ENCODE data around the gene TCP11L1.
"Not testable (repeated sequence)": the region's sequence is repeated elsewhere in the genome, so short reads cannot be mapped to it uniquely, and the experiment has no call there.

TCP11L1 gene

GRCh38 chr11:33028537-33028914 lies 10.8 kb upstream of the TCP11L1 start:
- no peak overlapping the region for H2AFZ ChIP-seq (ENCODE audit: low read length, unreplicated experiment)
- no peaks in the 10 kb centered on the region for H3K27me3 ChIP-seq (ENCODE audit: insufficient read depth, low read length)
- H3K27ac ChIP-seq (ENCODE audit: low read depth, low read length), result no peak overlapping the region
- 0 out of 2 replicates have a peak, but pooled peaks cover 11% of the 10 kb centered on the region for H3K36me3 ChIP-seq (ENCODE audit: insufficient read depth, low read length)
- peaks cover 20% of the 10 kb centered on the region for H3K4me1 ChIP-seq (ENCODE audit: control insufficient read depth, insufficient read depth, low read length, unreplicated experiment)
- H3K4me3 ChIP-seq (ENCODE audit: low read depth, low read length), result no peak overlapping the region
- no peaks in the 10 kb centered on the region for H3K79me2 ChIP-seq (ENCODE audit: control insufficient read depth, insufficient read depth, low read length, unreplicated experiment)

GRCh38 chr11:33029218-33029617 lies 10.2 kb upstream of the TCP11L1 start:
- not testable (repeated sequence) for H3K27ac ChIP-seq (ENCODE audit: low read depth, low read length); H3K27me3 ChIP-seq (ENCODE audit: insufficient read depth, low read length); H3K4me3 ChIP-seq (ENCODE audit: low read depth, low read length); H2AFZ ChIP-seq (ENCODE audit: low read length, unreplicated experiment); H3K79me2 ChIP-seq (ENCODE audit: control insufficient read depth, insufficient read depth, low read length, unreplicated experiment)
- Histone ChIP-seq H3K4me1 (ENCODE audit: control insufficient read depth, insufficient read depth, low read length, unreplicated experiment) (peaks cover 20% of the 10 kb centered on the region), H3K36me3 (ENCODE audit: insufficient read depth, low read length) (0 out of 2 replicates have a peak, but pooled peaks cover 11% of the 10 kb centered on the region)

- Histone ChIP-seq H3K4me1 (ENCODE audit: control insufficient read depth, insufficient read depth, low read length, unreplicated experiment) (peaks cover 3% of the 10 kb centered on the region), H3K36me3 (ENCODE audit: insufficient read depth, low read length) (0 out of 2 replicates have a peak, but pooled peaks cover 11% of the 10 kb centered on the region), H3K79me2 (ENCODE audit: control insufficient read depth, insufficient read depth, low read length, unreplicated experiment) (no peaks in the 10 kb centered on the region), H3K4me3 (ENCODE audit: low read depth, low read length) (no peak overlapping the region), H3K27me3 (ENCODE audit: insufficient read depth, low read length) (no peaks in the 10 kb centered on the region), H2AFZ (ENCODE audit: low read length, unreplicated experiment) (no peak overlapping the region), H3K27ac (ENCODE audit: low read depth, low read length) (no peak overlapping the region)
Observed at GRCh38 chr11:33033493-33033892, 5.9 kb upstream of the TCP11L1 start.

- H3K79me2 ChIP-seq (ENCODE audit: control insufficient read depth, insufficient read depth, low read length, unreplicated experiment), result peaks cover under 1% of the 10 kb centered on the region
- H3K4me1 ChIP-seq (ENCODE audit: control insufficient read depth, insufficient read depth, low read length, unreplicated experiment), result no peaks in the 10 kb centered on the region
- H3K4me3 ChIP-seq (ENCODE audit: low read depth, low read length), result no peak overlapping the region
- no peaks in the 10 kb centered on the region for H3K27me3 ChIP-seq (ENCODE audit: insufficient read depth, low read length)
- 0 out of 2 replicates have a peak, but pooled peaks cover 11% of the 10 kb centered on the region for H3K36me3 ChIP-seq (ENCODE audit: insufficient read depth, low read length)
- no peak overlapping the region for H3K27ac ChIP-seq (ENCODE audit: low read depth, low read length)
- H2AFZ ChIP-seq (ENCODE audit: low read length, unreplicated experiment), result no peak overlapping the region
Observed at GRCh38 chr11:33035011-33035410, 4.4 kb upstream of the TCP11L1 start.

GRCh38 chr11:33040033-33040861 lies 875 bp downstream of the TCP11L1 start:
- Histone ChIP-seq H3K27me3 (ENCODE audit: insufficient read depth, low read length) (no peaks in the 10 kb centered on the region), H3K4me3 (ENCODE audit: low read depth, low read length) (peak overlapping the region; percentile 82), H3K36me3 (ENCODE audit: insufficient read depth, low read length) (peaks cover 11% of the 10 kb centered on the region), H3K79me2 (ENCODE audit: control insufficient read depth, insufficient read depth, low read length, unreplicated experiment) (peaks cover 19% of the 10 kb centered on the region), H3K4me1 (ENCODE audit: control insufficient read depth, insufficient read depth, low read length, unreplicated experiment) (peaks cover 17% of the 10 kb centered on the region), H3K27ac (ENCODE audit: low read depth, low read length) (peak overlapping the region; percentile 78), H2AFZ (ENCODE audit: low read length, unreplicated experiment) (peak overlapping the region; percentile 49)

GRCh38 chr11:33040862-33041453 lies 1.6 kb downstream of the TCP11L1 start:
- Histone ChIP-seq H2AFZ (ENCODE audit: low read length, unreplicated experiment) (no peak overlapping the region), H3K4me1 (ENCODE audit: control insufficient read depth, insufficient read depth, low read length, unreplicated experiment) (peaks cover 17% of the 10 kb centered on the region), H3K27me3 (ENCODE audit: insufficient read depth, low read length) (no peaks in the 10 kb centered on the region), H3K79me2 (ENCODE audit: control insufficient read depth, insufficient read depth, low read length, unreplicated experiment) (peaks cover 19% of the 10 kb centered on the region), H3K4me3 (ENCODE audit: low read depth, low read length) (peak overlapping the region; percentile 82), H3K27ac (ENCODE audit: low read depth, low read length) (no peak overlapping the region), H3K36me3 (ENCODE audit: insufficient read depth, low read length) (peaks cover 18% of the 10 kb centered on the region)

- Histone ChIP-seq H3K79me2 (ENCODE audit: control insufficient read depth, insufficient read depth, low read length, unreplicated experiment) (peaks cover 19% of the 10 kb centered on the region), H3K4me1 (ENCODE audit: control insufficient read depth, insufficient read depth, low read length, unreplicated experiment) (peaks cover 17% of the 10 kb centered on the region), H3K36me3 (ENCODE audit: insufficient read depth, low read length) (peaks cover 30% of the 10 kb centered on the region), H3K4me3 (ENCODE audit: low read depth, low read length) (no peak overlapping the region), H2AFZ (ENCODE audit: low read length, unreplicated experiment) (no peak overlapping the region), H3K27me3 (ENCODE audit: insufficient read depth, low read length) (no peaks in the 10 kb centered on the region), H3K27ac (ENCODE audit: low read depth, low read length) (no peak overlapping the region)
Observed at GRCh38 chr11:33043221-33043830, 4.0 kb downstream of the TCP11L1 start.

- no peak overlapping the region for H2AFZ ChIP-seq (ENCODE audit: low read length, unreplicated experiment)
- no peak overlapping the region for H3K4me3 ChIP-seq (ENCODE audit: low read depth, low read length)
- no peaks in the 10 kb centered on the region for H3K27me3 ChIP-seq (ENCODE audit: insufficient read depth, low read length)
- H3K27ac ChIP-seq (ENCODE audit: low read depth, low read length), result no peak overlapping the region
- H3K79me2 ChIP-seq (ENCODE audit: control insufficient read depth, insufficient read depth, low read length, unreplicated experiment), result peaks cover 19% of the 10 kb centered on the region
- H3K36me3 ChIP-seq (ENCODE audit: insufficient read depth, low read length), result peaks cover 30% of the 10 kb centered on the region
- peaks cover 17% of the 10 kb centered on the region for H3K4me1 ChIP-seq (ENCODE audit: control insufficient read depth, insufficient read depth, low read length, unreplicated experiment)
Observed at GRCh38 chr11:33044285-33044756, 4.9 kb downstream of the TCP11L1 start.

GRCh38 chr11:33045551-33046255 lies 6.3 kb downstream of the TCP11L1 start:
- Histone ChIP-seq H3K4me3 (ENCODE audit: low read depth, low read length) (no peak overlapping the region), H3K79me2 (ENCODE audit: control insufficient read depth, insufficient read depth, low read length, unreplicated experiment) (peaks cover 12% of the 10 kb centered on the region), H3K4me1 (ENCODE audit: control insufficient read depth, insufficient read depth, low read length, unreplicated experiment) (peaks cover 12% of the 10 kb centered on the region), H3K27me3 (ENCODE audit: insufficient read depth, low read length) (no peaks in the 10 kb centered on the region), H3K27ac (ENCODE audit: low read depth, low read length) (no peak overlapping the region), H3K36me3 (ENCODE audit: insufficient read depth, low read length) (peaks cover 30% of the 10 kb centered on the region), H2AFZ (ENCODE audit: low read length, unreplicated experiment) (no peak overlapping the region)

- H3K27me3 ChIP-seq (ENCODE audit: insufficient read depth, low read length); H3K79me2 ChIP-seq (ENCODE audit: control insufficient read depth, insufficient read depth, low read length, unreplicated experiment); H3K4me1 ChIP-seq (ENCODE audit: control insufficient read depth, insufficient read depth, low read length, unreplicated experiment); H3K4me3 ChIP-seq (ENCODE audit: low read depth, low read length); H3K27ac ChIP-seq (ENCODE audit: low read depth, low read length); H2AFZ ChIP-seq (ENCODE audit: low read length, unreplicated experiment): not testable (repeated sequence)
- peaks cover 30% of the 10 kb centered on the region for H3K36me3 ChIP-seq (ENCODE audit: insufficient read depth, low read length)
Observed at GRCh38 chr11:33048701-33049100, 9.3 kb downstream of the TCP11L1 start.
